Gastrocnemius medialis (tissue), 4 donors: ENCODE measurements around the gene GPR37L1. TPM values are rescaled to one million over a fixed set of nuclear protein-coding genes. Genes with fewer than 3 reads are reported as not detected.

ENCODE experiments used
- ATAC-seq, 2 donors: fragments of 150-250 bp; one replicate each; pipeline ENCODE4 v1.9.1; 2016
- DNase-seq, 2 donors: peaks; one replicate each; pipeline ENCODE4 v3.0.0-alpha.2; 2019
- H3K27ac ChIP-seq, 4 donors: fragments of 200-600 bp; sonication (generic); 1 replicate in 1 of 4; 2 replicates in 3 of 4; pipeline ENCODE4 v1.5.1; 2016 to 2018; ENCODE audit warnings: mild to moderate bottlenecking in 2 of 4, moderate library complexity in 1 of 4
- H3K27me3 ChIP-seq, 3 donors: fragments of 200-600 bp; sonication (generic) in 2 of 3; 1 replicate in 1 of 3; 2 replicates in 2 of 3; pipeline versions ENCODE4 v1.5.1 to v1.6.0; 2016 to 2019; ENCODE audit warnings: mild to moderate bottlenecking in 1 of 3, moderate library complexity in 1 of 3
- H3K36me3 ChIP-seq, 2 donors: fragments of 200-600 bp; sonication (generic) in 1 of 2; one replicate each; pipeline ENCODE4 v1.5.1; 2017 to 2018
- H3K4me1 ChIP-seq, 2 donors: fragments of 200-600 bp; sonication (generic) in 1 of 2; one replicate each; pipeline ENCODE4 v1.5.1; 2016 to 2017; ENCODE audit warnings: mild to moderate bottlenecking in 2 of 2
- H3K4me3 ChIP-seq, 4 donors: fragments of 200-600 bp; sonication (generic) in 3 of 4; 1 replicate in 1 of 4; 2 replicates in 3 of 4; pipeline ENCODE4 v1.5.1; 2016 to 2019; ENCODE audit warnings: mild to moderate bottlenecking in 2 of 4
- H3K9me3 ChIP-seq, 3 donors: fragments of 200-600 bp; sonication (generic) in 2 of 3; 1 replicate in 1 of 3; 2 replicates in 2 of 3; pipeline ENCODE4 v1.5.1; 2016 to 2019
- POLR2A ChIP-seq, 2 donors: fragments of 450-650 bp; IDR thresholded peaks; one replicate each; pipeline ENCODE4 v1.6.1; 2017; ENCODE audit warnings: antibody characterized with exemption in 2 of 2, mild to moderate bottlenecking in 2 of 2, moderate library complexity in 2 of 2
- in situ Hi-C, 4 donors: fragments of 200-750 bp; cut with MboI; loops; one replicate each; pipeline versions ENCODE4 v1.15.0 to v1.8.0; 2017; ENCODE audit warnings: low sequenced_read_pairs in 4 of 4
- intact Hi-C: fragments of 100-400 bp; cut with DNase I; formaldehyde crosslinking; loops from one replicate; pipeline ENCODE4 v1.15.1; 2023; ENCODE audit warnings: low total_unique reads
- total RNA-seq, 4 donors: library from RNA; depleted of rRNA; stranded (reverse); fragments of >200 nt; gene quantifications; one replicate each; pipeline versions ENCODE4 v1.1.0 to v1.2.3, GENCODE V29; 2016
- TF ChIP-seq, protein P1 (sequence below), 5 experiments: fragments of 450-650 bp in 3 of 5; fragments of 200-600 bp in 2 of 5; sonication (generic) in 2 of 5; IDR thresholded peaks in 4 of 5; conservative IDR thresholded peaks in 1 of 5; 1 replicate in 4 of 5; 2 replicates in 1 of 5; pipeline ENCODE4 v1.5.1; 2016 to 2019; ENCODE audit warnings: antibody characterized with exemption in 5 of 5, mild to moderate bottlenecking in 3 of 5, moderate library complexity in 3 of 5

GPR37L1 gene, protein sequence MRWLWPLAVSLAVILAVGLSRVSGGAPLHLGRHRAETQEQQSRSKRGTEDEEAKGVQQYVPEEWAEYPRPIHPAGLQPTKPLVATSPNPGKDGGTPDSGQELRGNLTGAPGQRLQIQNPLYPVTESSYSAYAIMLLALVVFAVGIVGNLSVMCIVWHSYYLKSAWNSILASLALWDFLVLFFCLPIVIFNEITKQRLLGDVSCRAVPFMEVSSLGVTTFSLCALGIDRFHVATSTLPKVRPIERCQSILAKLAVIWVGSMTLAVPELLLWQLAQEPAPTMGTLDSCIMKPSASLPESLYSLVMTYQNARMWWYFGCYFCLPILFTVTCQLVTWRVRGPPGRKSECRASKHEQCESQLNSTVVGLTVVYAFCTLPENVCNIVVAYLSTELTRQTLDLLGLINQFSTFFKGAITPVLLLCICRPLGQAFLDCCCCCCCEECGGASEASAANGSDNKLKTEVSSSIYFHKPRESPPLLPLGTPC
- under 1 TPM in 2 of 4 donors, not detected in 2; 0.04 to 0.10 TPM for total RNA-seq

DNA sequence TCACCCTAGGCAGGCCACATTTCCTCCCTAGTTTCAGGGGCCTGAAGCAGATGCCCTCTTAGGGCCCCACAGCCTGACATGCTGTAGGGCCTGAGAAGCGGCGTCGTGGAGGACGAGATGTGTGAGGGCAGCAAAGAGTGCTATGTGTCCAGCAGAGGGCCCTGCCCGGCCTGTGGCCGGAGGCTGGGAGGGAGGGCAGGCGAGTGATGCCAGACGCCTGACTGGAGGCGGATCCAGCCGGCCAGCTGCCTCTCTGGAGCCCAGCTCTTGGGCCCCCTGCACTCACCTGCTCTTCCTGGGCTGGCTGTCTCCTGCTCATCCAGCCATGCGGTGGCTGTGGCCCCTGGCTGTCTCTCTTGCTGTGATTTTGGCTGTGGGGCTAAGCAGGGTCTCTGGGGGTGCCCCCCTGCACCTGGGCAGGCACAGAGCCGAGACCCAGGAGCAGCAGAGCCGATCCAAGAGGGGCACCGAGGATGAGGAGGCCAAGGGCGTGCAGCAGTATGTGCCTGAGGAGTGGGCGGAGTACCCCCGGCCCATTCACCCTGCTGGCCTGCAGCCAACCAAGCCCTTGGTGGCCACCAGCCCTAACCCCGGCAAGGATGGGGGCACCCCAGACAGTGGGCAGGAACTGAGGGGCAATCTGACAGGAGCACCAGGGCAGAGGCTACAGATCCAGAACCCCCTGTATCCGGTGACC, at the start of gene GPR37L1:
Gene GPR37L1 (plus strand): TSS at position 279 of the 697 bp plus-strand sequence. CDS start 47 bp downstream, at position 326.
- DNase-seq (no peak), ATAC-seq (peak; percentile 40 to 43)
- Histone ChIP-seq H3K36me3 (no peaks in the 10 kb centered on the region), H3K4me3 (no peak within 1 kb of the TSS), H3K27me3 (no peaks in the 10 kb centered on the region), H3K9me3 (no peaks in the 10 kb centered on the region), H3K4me1 (no peaks in the 10 kb centered on the region), H3K27ac (no peak within 1 kb of the TSS)
- intact Hi-C loops (no loop called here), in situ Hi-C loops (no loop called here)
- no peak for TF ChIP-seq POLR2A (IDR thresholded peaks at IDR 0.05)
- TF ChIP-seq, protein P1, sequence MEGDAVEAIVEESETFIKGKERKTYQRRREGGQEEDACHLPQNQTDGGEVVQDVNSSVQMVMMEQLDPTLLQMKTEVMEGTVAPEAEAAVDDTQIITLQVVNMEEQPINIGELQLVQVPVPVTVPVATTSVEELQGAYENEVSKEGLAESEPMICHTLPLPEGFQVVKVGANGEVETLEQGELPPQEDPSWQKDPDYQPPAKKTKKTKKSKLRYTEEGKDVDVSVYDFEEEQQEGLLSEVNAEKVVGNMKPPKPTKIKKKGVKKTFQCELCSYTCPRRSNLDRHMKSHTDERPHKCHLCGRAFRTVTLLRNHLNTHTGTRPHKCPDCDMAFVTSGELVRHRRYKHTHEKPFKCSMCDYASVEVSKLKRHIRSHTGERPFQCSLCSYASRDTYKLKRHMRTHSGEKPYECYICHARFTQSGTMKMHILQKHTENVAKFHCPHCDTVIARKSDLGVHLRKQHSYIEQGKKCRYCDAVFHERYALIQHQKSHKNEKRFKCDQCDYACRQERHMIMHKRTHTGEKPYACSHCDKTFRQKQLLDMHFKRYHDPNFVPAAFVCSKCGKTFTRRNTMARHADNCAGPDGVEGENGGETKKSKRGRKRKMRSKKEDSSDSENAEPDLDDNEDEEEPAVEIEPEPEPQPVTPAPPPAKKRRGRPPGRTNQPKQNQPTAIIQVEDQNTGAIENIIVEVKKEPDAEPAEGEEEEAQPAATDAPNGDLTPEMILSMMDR (IDR thresholded peaks at IDR 0.05 in 4 of 5, conservative IDR thresholded peaks at IDR 0.05 in 1 of 5), result peak in 3 of 5 experiments; percentile 19 to 34 (median 26)

DNA sequence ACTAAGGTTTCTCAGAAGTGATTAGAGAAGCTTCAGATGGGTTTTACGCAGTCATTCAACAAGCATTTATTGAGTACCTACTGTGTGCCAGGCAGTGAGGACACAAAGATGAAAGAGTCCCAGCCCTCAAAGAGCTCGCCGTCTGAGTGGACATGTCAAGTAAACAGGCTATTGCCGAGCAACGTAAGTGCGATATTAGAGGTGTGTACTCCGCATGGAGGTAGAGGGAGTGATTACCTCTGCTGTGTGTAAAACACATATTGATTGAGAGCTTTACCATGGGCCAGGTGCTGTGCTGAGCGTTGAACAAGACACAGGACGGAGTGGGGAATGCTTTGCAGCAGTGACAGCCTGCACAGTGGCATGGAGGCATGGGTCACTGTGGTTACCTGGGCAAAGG, 49.5 kb upstream of the GPR37L1 start:
- no peaks in the 10 kb centered on the region for H3K27me3 ChIP-seq
- H3K36me3 ChIP-seq, result no peaks in the 10 kb centered on the region
- H3K4me3 ChIP-seq, result no peak overlapping the region
- no peak overlapping the region for H3K27ac ChIP-seq
- TF ChIP-seq POLR2A (IDR thresholded peaks at IDR 0.05), result no peak
- TF ChIP-seq, protein P1 (IDR thresholded peaks at IDR 0.05 in 4 of 5, conservative IDR thresholded peaks at IDR 0.05 in 1 of 5), result no peak
- in situ Hi-C loops (no loop called here), intact Hi-C loops (no loop called here)
- H3K9me3 ChIP-seq, result no peaks in the 10 kb centered on the region
- DNase-seq (no peak), ATAC-seq (no peak)
- H3K4me1 ChIP-seq, result no peaks in the 10 kb centered on the region

DNA sequence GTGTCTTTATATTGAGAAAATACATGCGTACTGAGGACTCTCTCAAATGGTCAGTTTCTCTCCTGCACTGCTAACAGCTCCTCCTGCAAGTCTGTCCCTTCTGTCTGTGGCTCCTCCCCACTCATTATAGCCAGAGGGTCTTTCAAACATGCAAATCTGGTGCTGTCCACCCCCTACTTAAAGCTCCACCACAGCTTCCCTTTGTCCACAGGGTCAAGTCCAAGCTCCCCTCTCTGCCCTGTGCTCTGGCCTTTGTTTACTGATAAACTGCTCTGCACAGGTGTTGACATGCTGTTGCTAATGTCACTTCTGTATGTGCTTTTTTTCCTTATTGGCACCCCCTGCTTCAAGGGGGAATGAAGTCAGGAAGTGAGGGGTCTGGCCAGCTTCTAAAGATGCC, 47.7 kb upstream of the GPR37L1 start:
- no peak for ATAC-seq
- Histone ChIP-seq H3K9me3 (no peaks in the 10 kb centered on the region), H3K4me1 (no peaks in the 10 kb centered on the region), H3K4me3 (no peak overlapping the region), H3K27ac (no peak overlapping the region), H3K36me3 (no peaks in the 10 kb centered on the region), H3K27me3 (no peaks in the 10 kb centered on the region)
- no peak for TF ChIP-seq POLR2A (IDR thresholded peaks at IDR 0.05)
- in situ Hi-C loops, result no loop called here
- intact Hi-C loops, result no loop called here
- no peak for DNase-seq

DNA sequence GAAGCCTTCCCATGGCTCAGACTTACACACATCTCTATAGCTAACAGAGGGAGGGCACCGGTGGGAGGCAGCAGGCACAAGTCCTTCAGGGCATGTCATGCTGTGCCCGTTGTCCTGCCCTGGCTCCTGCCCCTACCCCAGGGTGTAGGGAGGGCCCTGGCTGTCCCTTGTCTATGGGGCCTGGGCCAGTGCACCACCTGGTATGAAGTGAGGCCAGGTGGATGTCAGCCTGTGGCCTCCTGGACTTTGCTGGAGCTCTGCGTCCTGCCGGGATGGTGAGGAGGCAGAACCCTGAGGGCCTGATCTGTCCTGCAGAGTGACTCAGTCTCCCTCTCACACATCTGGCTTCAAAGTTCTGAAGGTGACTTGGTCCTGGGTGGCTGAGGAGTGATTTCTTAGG, 47.3 kb upstream of the GPR37L1 start:
- in situ Hi-C loops, result no loop called here
- TF ChIP-seq, protein P1 (IDR thresholded peaks at IDR 0.05 in 4 of 5, conservative IDR thresholded peaks at IDR 0.05 in 1 of 5), result no peak
- TF ChIP-seq POLR2A (IDR thresholded peaks at IDR 0.05), result no peak
- H3K27ac ChIP-seq, result no peak overlapping the region
- H3K4me1 ChIP-seq, result no peaks in the 10 kb centered on the region
- H3K27me3 ChIP-seq, result no peaks in the 10 kb centered on the region
- no peaks in the 10 kb centered on the region for H3K36me3 ChIP-seq
- ATAC-seq, result no peak
- DNase-seq, result no peak
- H3K4me3 ChIP-seq, result no peak overlapping the region
- intact Hi-C loops, result no loop called here
- no peaks in the 10 kb centered on the region for H3K9me3 ChIP-seq

DNA sequence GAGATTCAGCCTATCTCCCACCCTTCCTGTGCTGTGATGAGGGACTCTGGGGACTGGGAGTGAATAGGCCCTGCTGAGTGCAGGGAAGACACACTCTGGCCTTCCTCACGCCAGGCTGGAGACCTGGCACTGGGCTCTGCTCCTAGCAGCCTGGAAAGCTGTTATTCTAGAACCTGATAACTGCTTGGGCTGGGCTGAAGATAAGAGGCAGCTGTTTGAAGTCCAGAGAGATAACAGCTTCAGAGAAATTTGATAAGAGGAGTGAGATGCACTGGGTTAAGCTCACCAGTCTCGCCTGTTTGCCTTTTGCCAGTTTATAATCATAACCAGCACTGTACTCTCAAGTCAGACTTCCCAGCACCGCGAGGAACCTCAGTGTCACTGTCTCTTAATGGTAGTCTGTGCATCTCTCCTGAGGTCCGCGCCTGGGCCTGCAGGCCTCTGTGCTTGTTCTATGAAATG, 46.6 kb upstream of the GPR37L1 start:
- H3K4me1 ChIP-seq, result no peaks in the 10 kb centered on the region
- H3K27me3 ChIP-seq, result no peaks in the 10 kb centered on the region
- H3K36me3 ChIP-seq, result no peaks in the 10 kb centered on the region
- H3K4me3 ChIP-seq, result no peak overlapping the region
- H3K9me3 ChIP-seq, result no peaks in the 10 kb centered on the region
- DNase-seq (no peak), ATAC-seq (no peak)
- in situ Hi-C loops, result no loop called here
- intact Hi-C loops, result no loop called here
- no peak for TF ChIP-seq POLR2A (IDR thresholded peaks at IDR 0.05)
- TF ChIP-seq, protein P1 (IDR thresholded peaks at IDR 0.05 in 4 of 5, conservative IDR thresholded peaks at IDR 0.05 in 1 of 5), result no peak
- H3K27ac ChIP-seq, result no peak overlapping the region
